ENCODE data around the gene AMDHD2. TPM values are rescaled to one million over a fixed set of nuclear protein-coding genes. Genes with fewer than 3 reads are reported as not detected.
A peak's percentile ranks its signal among the peaks of the same experiment; 100 is the strongest.

Gene AMDHD2
- total RNA-seq, 1 experiment from 2014 or later: 50.3 TPM

DNA sequence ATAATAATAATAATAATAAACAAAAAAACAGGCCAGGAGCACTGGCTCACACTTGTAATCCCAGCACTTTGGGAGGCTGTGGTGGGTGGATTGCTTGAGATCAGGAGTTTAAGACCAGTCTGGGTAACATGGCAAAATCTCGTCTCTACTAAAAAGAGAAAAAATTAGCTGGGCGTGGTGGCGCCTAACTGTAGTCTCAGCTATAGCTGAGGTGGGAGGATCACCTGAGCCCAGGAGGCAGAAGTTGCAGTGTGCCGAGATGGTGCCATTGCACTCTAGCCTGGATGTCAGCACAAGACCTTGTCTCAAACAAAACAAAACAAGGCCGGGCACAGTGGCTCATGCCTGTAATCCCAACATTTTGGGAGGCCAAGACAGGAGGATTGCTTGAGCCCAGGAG, 25.1 kb upstream of the AMDHD2 start:
- intact Hi-C loops (cut with micrococcal nuclease): no loop called here
- BruUV-seq (replicated peaks): no TSS peak
- no peaks in the 10 kb centered on the region for H3K79me2 ChIP-seq (ENCODE audit: low read length)

GRCh38 chr16:2496223-2497115, 23.7 kb upstream of the AMDHD2 start:
- CTCF ChIA-PET: no interaction called here
- H2AFZ ChIP-seq (ENCODE audit: low read length): no peak overlapping the region
- intact Hi-C loops (cut with micrococcal nuclease): no loop called here

More for the DNA sequence above, 25.1 kb upstream of the AMDHD2 start:
- CTCF ChIA-PET: no interaction called here
- Histone ChIP-seq H3K27me3 (ENCODE audit: low read length) (no peaks in the 10 kb centered on the region), H3K27ac (ENCODE audit: low read length) (no peak overlapping the region), H3F3A (ENCODE audit: low read length, unreplicated experiment) (no peaks in the 10 kb centered on the region), H3K4me1 (ENCODE audit: insufficient read depth, low read length) (no peaks in the 10 kb centered on the region), H4K20me1 (ENCODE audit: low read length) (no peaks in the 10 kb centered on the region), H2AFZ (ENCODE audit: low read length) (no peak overlapping the region), H3K9ac (ENCODE audit: low read length) (no peak overlapping the region), H3K4me3 (ENCODE audit: low read length) (no peak overlapping the region), H3K36me3 (ENCODE audit: low read depth, low read length) (no peaks in the 10 kb centered on the region), H3K9me2 (replicated peaks; ENCODE audit: low read length) (no peaks in the 10 kb centered on the region), H3K4me2 (ENCODE audit: low read length) (no peak overlapping the region), H3K9me3 (ENCODE audit: low read length) (no peaks in the 10 kb centered on the region)
- DNase-seq: no peak
- POLR2A ChIA-PET (ENCODE audit: unreplicated experiment): no interaction called here
- TF ChIP-seq, protein P1, sequence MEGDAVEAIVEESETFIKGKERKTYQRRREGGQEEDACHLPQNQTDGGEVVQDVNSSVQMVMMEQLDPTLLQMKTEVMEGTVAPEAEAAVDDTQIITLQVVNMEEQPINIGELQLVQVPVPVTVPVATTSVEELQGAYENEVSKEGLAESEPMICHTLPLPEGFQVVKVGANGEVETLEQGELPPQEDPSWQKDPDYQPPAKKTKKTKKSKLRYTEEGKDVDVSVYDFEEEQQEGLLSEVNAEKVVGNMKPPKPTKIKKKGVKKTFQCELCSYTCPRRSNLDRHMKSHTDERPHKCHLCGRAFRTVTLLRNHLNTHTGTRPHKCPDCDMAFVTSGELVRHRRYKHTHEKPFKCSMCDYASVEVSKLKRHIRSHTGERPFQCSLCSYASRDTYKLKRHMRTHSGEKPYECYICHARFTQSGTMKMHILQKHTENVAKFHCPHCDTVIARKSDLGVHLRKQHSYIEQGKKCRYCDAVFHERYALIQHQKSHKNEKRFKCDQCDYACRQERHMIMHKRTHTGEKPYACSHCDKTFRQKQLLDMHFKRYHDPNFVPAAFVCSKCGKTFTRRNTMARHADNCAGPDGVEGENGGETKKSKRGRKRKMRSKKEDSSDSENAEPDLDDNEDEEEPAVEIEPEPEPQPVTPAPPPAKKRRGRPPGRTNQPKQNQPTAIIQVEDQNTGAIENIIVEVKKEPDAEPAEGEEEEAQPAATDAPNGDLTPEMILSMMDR (conservative IDR thresholded peaks at IDR 0.05; ENCODE audit: low read depth, low read length): no peak
- no peak for TF ChIP-seq EZH2 (IDR thresholded peaks at IDR 0.05; ENCODE audit: low read length, unreplicated experiment)
- TF ChIP-seq EZH2phosphoT487 (IDR thresholded peaks at IDR 0.05; ENCODE audit: borderline replicate concordance, low read length): no peak
- no peak for ATAC-seq

More at GRCh38 chr16:2496223-2497115, 23.7 kb upstream of the AMDHD2 start:
- H3K36me3 ChIP-seq (ENCODE audit: low read depth, low read length): no peaks in the 10 kb centered on the region
- H3K79me2 ChIP-seq (ENCODE audit: low read length): no peaks in the 10 kb centered on the region
- no peak overlapping the region for H3K9ac ChIP-seq (ENCODE audit: low read length)
- H3F3A ChIP-seq (ENCODE audit: low read length, unreplicated experiment): no peaks in the 10 kb centered on the region
- BruUV-seq (replicated peaks): TSS peak; percentile 24
- H3K9me2 ChIP-seq (replicated peaks; ENCODE audit: low read length): no peaks in the 10 kb centered on the region
- H4K20me1 ChIP-seq (ENCODE audit: low read length): no peaks in the 10 kb centered on the region
- no peak for ATAC-seq
- H3K27me3 ChIP-seq (ENCODE audit: low read length): no peaks in the 10 kb centered on the region
- H3K4me1 ChIP-seq (ENCODE audit: insufficient read depth, low read length): no peaks in the 10 kb centered on the region
- H3K27ac ChIP-seq (ENCODE audit: low read length): no peak overlapping the region
- TF ChIP-seq EZH2 (IDR thresholded peaks at IDR 0.05; ENCODE audit: low read length, unreplicated experiment) (no peak), EZH2phosphoT487 (IDR thresholded peaks at IDR 0.05; ENCODE audit: borderline replicate concordance, low read length) (no peak)
- TF ChIP-seq, protein P1 (conservative IDR thresholded peaks at IDR 0.05; ENCODE audit: low read depth, low read length): no peak
- no peaks in the 10 kb centered on the region for H3K9me3 ChIP-seq (ENCODE audit: low read length)
- no peak for DNase-seq
- H3K4me3 ChIP-seq (ENCODE audit: low read length): no peak overlapping the region
- POLR2A ChIA-PET (ENCODE audit: unreplicated experiment): no interaction called here
- no peak overlapping the region for H3K4me2 ChIP-seq (ENCODE audit: low read length)

Data from PC-3 (cell line).